MM.1S (cell line): ENCODE data around the gene RASAL1.

ENCODE experiments used
- CTCF ChIP-seq: fragments of 300-600 bp; sonication (generic); IDR thresholded peaks from 2 replicates; pipeline ENCODE4 v1.5.1; 2016; ENCODE audit warnings: antibody characterized with exemption, low read length, mixed read lengths
- EZH2 ChIP-seq: fragments of 300-600 bp; sonication (generic); optimal IDR thresholded peaks from 2 replicates; pipeline ENCODE3; 2017; ENCODE audit warnings: low read depth, mild to moderate bottlenecking, antibody characterized with exemption, low read length, mixed read lengths
- EZH2phosphoT487 ChIP-seq: fragments of 300-600 bp; sonication (generic); IDR thresholded peaks from 2 replicates; pipeline ENCODE4 v1.6.1; 2018; ENCODE audit warnings: antibody characterized with exemption, low read length

GRCh38 chr12:113087193-113087592, 48.4 kb downstream of the RASAL1 start:
- TF ChIP-seq CTCF (no peak), EZH2 (no peak), EZH2phosphoT487 (no peak)
